ENCODE measurements around the gene ARAP1.

DNA sequence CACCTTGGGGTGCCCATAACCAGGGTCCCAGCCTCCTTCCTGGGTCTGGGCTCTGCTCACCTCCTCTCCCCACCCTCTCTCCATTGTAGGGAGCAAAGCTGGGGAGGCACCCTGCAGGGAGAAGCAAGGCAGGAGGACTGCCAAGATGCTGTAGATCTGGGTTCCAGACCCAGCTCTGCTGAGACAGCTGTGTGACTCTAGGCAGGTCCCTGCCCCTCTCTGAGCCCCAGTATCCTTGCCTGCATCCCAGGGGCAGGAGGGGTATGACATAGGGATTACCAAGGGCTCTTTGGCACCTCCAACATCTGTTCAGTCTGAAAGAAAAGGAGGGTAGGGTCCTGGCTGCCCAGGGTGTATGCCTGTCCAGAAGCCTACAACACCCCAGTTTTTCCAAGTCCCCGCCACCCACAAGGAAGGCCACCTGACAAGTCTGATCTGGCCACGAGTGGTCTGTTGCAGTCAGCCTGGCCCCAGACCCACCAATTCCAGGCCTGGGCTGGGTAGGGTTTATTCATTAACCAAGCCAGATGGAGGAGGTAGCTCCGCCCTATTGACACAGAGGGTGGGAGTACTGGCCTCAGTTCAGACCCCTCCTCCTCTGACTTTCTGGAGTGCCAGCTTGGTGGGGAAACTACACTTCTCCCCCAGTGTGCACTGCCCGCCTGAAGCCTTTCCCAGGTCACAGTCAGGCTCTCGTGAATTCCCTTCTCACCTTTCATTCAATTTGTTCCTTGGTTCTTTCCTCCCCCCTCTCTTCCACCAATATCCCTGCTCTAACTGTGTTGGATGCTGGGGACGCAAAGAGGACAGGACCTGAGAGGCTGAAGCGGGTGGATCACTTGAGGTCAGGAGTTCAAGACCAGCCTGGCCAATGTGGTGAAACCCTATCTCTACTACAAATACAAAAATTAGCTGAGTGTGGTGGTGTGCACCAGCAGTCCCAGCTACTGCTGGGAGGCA lies 26.6 kb upstream of the ARAP1 start:
- TF ChIP-seq POLR2A (IDR thresholded peaks at IDR 0.05; ENCODE audit: low read depth, low read length) (no peak), POLR2AphosphoS5 (IDR thresholded peaks at IDR 0.05; ENCODE audit: low read depth, low read length) (no peak)

All from GM12892 (cell line).